GM12891 (cell line): ENCODE results near the gene GCK.

ENCODE experiments used
- POLR2A ChIP-seq: IDR thresholded peaks from 2 replicates; pipeline ENCODE4 v1.6.1; 2011; ENCODE audit warnings: low read depth, low read length, control low read depth
- POLR2AphosphoS5 ChIP-seq: IDR thresholded peaks from 2 replicates; pipeline ENCODE4 v1.6.1; 2011; ENCODE audit warnings: low read depth, low read length, control low read depth

DNA sequence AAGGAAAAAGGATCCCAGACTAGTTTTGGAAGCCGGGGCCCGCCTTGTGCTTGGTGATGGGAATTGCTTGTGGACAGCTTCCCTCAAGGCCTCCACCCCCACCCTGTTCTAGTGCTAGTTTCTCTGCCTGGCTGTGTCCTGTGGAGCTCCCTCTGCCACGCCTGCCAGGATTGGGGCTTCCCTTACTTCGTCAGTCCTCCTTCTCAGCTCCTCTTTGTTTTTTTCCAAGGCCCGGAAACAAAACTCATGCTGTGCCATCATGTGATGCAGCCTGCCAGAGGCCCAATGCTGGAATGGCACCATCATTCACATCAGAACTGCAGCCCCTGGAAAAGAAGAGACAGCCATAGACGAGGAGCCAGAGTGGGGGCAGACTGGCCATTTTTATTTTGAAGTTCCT is 22.8 kb upstream of the GCK start:
- no peak for TF ChIP-seq POLR2A
- no peak for TF ChIP-seq POLR2AphosphoS5
